GM06990 (cell line): ENCODE measurements around the gene PRRX1.

Experiments
- DNase-seq: peaks from one replicate; pipeline ENCODE4 v3.0.0-alpha.2; 2011; ENCODE audit not compliant: insufficient read length; ENCODE audit errors: extremely low read depth
- H3K27me3 ChIP-seq: replicated peaks from 2 replicates; pipeline ENCODE4 v1.6.0; 2011; ENCODE audit warnings: low read length; ENCODE audit not compliant: control insufficient read depth, insufficient read depth
- H3K36me3 ChIP-seq: 2 replicates; pipeline ENCODE4 v1.5.1; 2011; ENCODE audit warnings: low read length; ENCODE audit not compliant: control insufficient read depth, insufficient read depth
- H3K4me3 ChIP-seq: replicated peaks from 2 replicates; pipeline ENCODE4 v1.5.1; 2011; ENCODE audit warnings: low read depth, mild to moderate bottlenecking, control low read depth, low read length
- TF ChIP-seq, protein P1 (sequence below): IDR thresholded peaks from 2 replicates; pipeline ENCODE4 v1.5.1; 2011; ENCODE audit warnings: low read length, control low read depth, mild to moderate bottlenecking, inconsistent platforms; ENCODE audit not compliant: insufficient read depth, poor library complexity, severe bottlenecking

PRRX1 gene

GRCh38 chr1:170741678-170742077 lies 77.7 kb downstream of the PRRX1 start:
- DNase-seq, result no peak
- TF ChIP-seq, protein P1, sequence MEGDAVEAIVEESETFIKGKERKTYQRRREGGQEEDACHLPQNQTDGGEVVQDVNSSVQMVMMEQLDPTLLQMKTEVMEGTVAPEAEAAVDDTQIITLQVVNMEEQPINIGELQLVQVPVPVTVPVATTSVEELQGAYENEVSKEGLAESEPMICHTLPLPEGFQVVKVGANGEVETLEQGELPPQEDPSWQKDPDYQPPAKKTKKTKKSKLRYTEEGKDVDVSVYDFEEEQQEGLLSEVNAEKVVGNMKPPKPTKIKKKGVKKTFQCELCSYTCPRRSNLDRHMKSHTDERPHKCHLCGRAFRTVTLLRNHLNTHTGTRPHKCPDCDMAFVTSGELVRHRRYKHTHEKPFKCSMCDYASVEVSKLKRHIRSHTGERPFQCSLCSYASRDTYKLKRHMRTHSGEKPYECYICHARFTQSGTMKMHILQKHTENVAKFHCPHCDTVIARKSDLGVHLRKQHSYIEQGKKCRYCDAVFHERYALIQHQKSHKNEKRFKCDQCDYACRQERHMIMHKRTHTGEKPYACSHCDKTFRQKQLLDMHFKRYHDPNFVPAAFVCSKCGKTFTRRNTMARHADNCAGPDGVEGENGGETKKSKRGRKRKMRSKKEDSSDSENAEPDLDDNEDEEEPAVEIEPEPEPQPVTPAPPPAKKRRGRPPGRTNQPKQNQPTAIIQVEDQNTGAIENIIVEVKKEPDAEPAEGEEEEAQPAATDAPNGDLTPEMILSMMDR, result no peak
- Histone ChIP-seq H3K36me3 (no peaks in the 10 kb centered on the region), H3K4me3 (no peak overlapping the region), H3K27me3 (no peaks in the 10 kb centered on the region)

DNA sequence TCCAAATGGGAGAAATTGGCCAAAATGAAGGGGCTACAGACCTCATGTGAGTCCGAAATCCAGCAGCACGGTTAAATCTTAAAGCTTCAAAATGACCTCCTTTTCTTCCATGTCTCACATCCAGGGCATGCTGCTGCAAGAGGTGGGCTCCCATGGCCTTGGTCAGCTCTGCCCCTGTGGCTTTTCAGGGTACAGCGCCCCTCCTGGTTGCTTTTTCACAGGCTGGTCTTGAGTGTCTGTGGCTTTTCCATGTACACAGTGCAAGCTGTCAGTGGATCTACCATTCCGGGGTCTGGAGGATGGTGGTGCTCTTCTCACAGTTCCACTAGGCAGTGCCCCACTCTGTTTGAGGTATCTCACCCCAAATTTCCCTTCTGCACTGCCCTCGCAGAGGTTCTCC lies 78.7 kb downstream of the PRRX1 start:
- Histone ChIP-seq H3K27me3 (no peaks in the 10 kb centered on the region), H3K36me3 (no peaks in the 10 kb centered on the region), H3K4me3 (no peak overlapping the region)
- TF ChIP-seq, protein P1, result no peak
- DNase-seq, result no peak

DNA sequence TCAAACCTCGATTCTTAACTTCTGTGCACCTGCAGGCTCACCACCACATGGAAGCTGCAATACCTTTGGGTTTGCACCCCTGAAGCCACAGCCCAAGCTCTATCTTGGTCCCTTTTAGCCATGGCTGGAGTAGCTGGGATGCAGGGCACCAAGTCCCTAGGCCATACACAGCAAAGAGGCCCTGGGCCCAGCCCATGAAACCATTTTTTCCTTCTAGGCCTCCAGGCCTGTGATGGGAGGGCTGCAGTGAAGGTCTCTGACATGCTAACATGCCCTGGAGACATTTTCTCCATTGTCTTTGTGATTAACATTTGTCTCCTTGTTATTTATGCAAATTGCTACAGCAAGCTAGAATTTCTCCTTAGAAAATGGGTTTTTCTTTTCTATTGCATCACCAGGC lies 79.2 kb downstream of the PRRX1 start:
- Histone ChIP-seq H3K4me3 (no peak overlapping the region), H3K36me3 (no peaks in the 10 kb centered on the region), H3K27me3 (no peaks in the 10 kb centered on the region)
- TF ChIP-seq, protein P1, result no peak
- no peak for DNase-seq

GRCh38 chr1:170749549-170749948 lies 85.6 kb downstream of the PRRX1 start:
- DNase-seq, result no peak
- no peak overlapping the region for H3K4me3 ChIP-seq
- H3K36me3 ChIP-seq, result no peaks in the 10 kb centered on the region
- TF ChIP-seq, protein P1, result no peak
- H3K27me3 ChIP-seq, result no peaks in the 10 kb centered on the region

- no peaks in the 10 kb centered on the region for H3K36me3 ChIP-seq
- H3K4me3 ChIP-seq, result no peak overlapping the region
- no peaks in the 10 kb centered on the region for H3K27me3 ChIP-seq
- TF ChIP-seq, protein P1, result no peak
- DNase-seq, result no peak
Measured at GRCh38 chr1:170749959-170750358, 86.0 kb downstream of the PRRX1 start.

GRCh38 chr1:170755795-170756194 lies 91.9 kb downstream of the PRRX1 start:
- Histone ChIP-seq H3K4me3 (no peak overlapping the region), H3K36me3 (no peaks in the 10 kb centered on the region), H3K27me3 (no peaks in the 10 kb centered on the region)
- no peak for DNase-seq
- TF ChIP-seq, protein P1, result no peak
